HG03175 (cell line): ENCODE data around the gene HDDC3.

Experiments used
- ATAC-seq: cut with Tn5 transposase; IDR thresholded peaks from one replicate; pipeline ENCODE4 v1.9.1; 2021; ENCODE audit warnings: mild to moderate bottlenecking, moderate library complexity; ENCODE audit not compliant: unreplicated experiment

Gene HDDC3

GRCh38 chr15:90954712-90955623 lies 22.6 kb upstream of the HDDC3 start, which contains the start of gene RCCD1:
RCCD1 (plus strand) TSS chr15:90954884; CDS start chr15:90956735, 1,851 bp downstream.
- ATAC-seq: peak; percentile 95

DNA sequence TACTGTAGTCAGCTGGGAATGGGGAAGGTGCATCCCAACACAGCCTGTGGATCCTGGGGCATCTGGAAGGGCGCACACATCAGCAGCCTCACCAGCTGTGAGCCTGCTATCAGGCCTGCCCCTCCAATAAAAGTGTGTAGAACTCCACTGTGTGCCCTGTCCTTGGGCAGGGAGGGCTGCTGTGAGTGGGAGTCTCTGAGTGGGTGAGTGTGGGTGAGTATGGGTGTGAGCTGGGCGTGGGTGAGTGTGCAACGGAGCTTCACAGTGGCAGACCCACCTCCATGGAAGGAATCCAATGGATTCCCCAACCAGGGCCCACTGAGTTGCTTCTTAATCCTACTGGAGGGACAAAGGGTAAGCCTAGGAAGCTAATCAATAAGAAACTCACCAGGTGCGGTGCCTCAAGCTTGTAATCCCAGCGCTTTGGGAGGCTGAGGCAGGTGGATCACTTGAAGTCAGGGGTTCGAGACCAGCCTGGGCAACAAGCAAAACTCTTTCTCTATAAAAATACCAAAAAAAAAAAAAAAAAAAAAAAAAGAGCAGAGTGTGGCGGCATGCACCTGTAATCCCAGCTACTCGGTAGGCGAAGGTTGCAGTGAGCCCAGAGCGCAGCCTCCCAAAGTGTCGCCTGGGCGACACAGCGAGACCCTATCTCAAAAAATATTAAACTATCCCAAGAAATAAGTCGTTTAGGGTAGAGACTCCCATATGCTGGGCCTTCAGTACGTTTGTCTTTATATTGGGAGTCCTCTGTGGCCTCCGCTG lies 21.8 kb upstream of the HDDC3 start:
- no peak for ATAC-seq

- ATAC-seq: no peak
These were observed 20.7 kb upstream of the HDDC3 start for GRCh38 chr15:90952901-90953677.

DNA sequence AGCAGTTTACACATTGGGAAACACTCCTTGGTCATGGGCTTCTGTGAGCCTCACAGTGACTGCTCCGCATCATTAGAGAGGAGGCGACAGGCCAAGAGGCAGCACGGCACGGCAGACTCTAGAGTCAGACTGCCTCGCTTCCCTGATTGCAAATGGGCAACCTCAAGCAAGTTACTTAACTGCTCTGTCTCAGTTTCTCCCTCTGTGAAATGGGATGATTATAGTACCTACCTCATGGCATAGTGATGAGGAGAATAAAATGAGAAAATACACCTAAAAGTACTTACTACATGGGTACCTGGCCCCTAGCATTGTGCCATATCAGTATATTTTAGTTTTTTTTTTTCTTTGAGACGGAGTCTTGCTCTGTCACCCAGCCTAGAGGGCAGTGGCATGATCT lies 18.3 kb upstream of the HDDC3 start:
- no peak for ATAC-seq

DNA sequence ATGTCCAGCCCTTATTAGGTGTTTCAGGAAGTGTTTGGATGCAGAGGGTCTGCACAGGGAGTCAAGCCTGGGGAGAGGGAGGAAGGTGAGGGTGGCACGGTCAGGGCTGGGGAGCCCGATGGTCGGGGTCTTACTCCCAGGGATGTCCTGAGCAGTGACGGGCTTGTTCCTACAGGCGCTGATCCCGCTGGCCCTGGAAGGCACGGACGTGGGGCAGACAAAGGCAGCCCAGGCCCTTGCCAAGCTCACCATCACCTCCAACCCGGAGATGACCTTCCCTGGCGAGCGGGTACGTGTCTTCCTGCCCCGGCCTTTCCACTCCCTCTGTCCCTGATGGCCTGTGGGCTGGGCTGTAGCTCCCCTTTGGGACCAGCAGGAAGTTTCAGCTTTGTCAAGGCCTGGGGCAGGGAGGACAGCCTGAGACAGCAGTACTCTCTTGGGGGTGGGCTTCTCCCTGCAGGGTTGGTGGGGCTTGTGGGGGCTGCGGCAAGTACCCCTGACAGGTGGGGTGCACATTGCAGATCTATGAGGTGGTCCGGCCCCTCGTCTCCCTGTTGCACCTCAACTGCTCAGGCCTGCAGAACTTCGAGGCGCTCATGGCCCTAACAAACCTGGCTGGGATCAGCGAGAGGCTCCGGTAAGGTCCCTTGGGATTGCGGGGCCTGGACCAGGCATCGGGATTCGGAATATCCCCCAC lies 17.8 kb upstream of the HDDC3 start:
- no peak for ATAC-seq

DNA sequence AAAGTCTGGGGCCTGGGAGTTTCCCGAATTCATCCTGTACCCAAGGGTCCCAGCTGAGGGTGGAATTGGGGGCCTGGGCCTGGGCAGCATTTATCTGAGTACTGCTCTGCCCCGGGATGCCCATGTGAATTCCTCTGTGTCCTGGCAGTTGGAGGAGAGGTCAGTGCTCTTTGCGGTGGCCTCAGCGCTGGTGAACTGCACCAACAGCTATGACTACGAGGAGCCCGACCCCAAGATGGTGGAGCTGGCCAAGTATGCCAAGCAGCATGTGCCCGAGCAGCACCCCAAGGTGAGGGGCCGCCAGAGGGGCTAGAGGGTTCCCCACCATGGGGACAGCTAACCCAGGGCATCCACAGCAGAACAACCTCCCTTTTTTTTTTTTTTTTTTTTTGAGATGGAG lies 16.2 kb upstream of the HDDC3 start:
- ATAC-seq: no peak

GRCh38 chr15:90947577-90948357 lies 15.4 kb upstream of the HDDC3 start:
- no peak for ATAC-seq

- ATAC-seq: no peak
These were observed 14.7 kb upstream of the HDDC3 start for GRCh38 chr15:90946941-90947576.

- ATAC-seq: no peak
These were observed 14.2 kb upstream of the HDDC3 start for GRCh38 chr15:90946538-90946937.

DNA sequence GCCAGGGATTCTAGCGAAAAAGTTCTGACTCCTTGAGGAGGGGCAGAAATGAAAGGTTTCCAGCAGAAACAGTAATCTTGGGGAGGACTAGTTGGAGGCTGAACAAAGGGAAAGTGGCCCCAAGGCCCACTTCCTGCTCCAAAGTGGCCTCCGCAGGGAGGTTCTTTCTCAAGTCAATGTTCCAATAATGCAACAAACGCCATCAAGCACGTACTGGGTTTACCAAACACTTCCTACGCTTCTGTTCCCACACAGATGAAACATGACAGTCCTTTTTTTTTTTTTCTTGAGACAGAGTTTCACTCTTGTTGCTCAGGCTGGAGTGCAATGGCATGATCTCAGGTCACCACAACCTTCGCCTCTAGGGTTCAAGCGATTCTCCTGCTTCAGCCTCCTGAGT lies 12.7 kb upstream of the HDDC3 start:
- ATAC-seq: no peak

DNA sequence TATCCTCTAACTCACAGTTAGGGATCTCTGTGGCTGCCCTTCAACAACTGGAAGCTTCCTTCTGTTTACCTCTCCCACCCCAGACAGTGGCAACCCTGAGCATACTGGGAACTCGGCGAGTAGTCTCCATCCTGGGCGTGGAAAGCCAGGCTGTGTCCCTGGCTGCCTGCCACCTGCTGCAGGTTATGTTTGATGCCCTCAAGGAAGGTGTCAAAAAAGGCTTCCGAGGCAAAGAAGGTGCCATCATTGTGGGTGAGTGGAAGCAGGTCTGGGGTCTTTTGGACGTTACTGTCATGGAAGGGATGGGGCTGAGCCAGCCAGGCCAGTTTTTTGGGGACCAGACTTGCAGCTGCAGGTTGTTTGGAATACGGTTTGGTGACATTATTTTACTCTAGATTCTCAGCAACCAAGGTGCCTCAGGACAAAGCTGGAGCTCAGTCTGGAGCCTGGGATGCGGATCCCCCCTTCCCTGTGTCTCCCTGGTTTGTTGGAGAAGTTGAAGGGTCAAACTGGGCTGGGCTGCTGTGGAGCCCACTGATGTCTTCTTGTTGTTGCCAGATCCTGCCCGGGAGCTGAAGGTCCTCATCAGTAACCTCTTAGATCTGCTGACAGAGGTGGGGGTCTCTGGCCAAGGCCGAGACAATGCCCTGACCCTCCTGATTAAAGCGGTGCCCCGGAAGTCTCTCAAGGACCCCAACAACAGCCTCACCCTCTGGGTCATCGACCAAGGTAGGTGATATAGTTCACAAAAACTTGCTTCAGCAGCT lies 10.2 kb upstream of the HDDC3 start:
- no peak for ATAC-seq

DNA sequence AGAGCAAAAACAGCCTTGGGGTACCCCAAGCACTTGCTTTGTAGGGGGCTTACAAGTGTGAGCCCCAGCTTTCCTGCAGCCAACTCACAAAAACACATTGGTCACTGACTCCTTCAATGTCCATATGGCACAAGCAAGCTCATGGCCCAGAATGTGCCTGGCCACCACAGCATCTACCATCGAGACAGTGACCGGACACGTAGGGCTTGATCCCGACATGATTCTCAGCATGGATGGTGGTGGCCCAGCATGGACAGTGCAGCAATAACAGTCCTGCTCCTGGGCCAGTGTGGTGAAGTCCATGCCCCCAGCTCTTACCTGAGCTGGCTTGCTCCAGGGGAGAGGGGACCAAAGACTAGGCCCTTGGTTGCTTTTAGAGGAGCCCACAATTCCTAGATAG lies 8.7 kb upstream of the HDDC3 start:
- ATAC-seq: no peak

DNA sequence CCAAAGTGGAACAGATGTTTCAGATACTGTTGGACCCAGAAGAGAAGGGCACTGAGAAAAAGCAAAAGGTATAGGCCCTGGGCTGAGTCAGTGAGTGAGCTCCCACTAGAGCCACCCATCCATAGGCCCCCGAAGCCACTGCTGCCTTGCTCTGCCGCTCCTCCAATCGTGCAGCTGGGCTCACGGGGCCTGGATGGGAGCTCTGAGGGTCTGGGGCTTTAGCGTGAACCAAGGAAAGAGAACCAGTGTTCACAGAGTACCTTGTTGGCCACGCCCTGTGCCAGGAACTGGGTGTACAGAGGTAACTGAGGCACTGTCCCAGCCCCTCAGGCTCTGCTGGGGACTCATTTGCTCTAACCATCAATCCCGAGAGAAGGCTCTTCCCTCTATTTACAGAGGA lies 7.4 kb upstream of the HDDC3 start:
- no peak for ATAC-seq

GRCh38 chr15:90938261-90938660 lies 5.9 kb upstream of the HDDC3 start:
- ATAC-seq: no peak

GRCh38 chr15:90936823-90937222 lies 4.5 kb upstream of the HDDC3 start:
- no peak for ATAC-seq

- ATAC-seq: peak; percentile 67
These were observed 2.8 kb upstream of the HDDC3 start, which contains the start of gene UNC45A for GRCh38 chr15:90934949-90935751. UNC45A (plus strand) TSS chr15:90935285; CDS start chr15:90935325, 40 bp downstream.

- ATAC-seq: peak; percentile 28
These were observed 2.1 kb upstream of the HDDC3 start for GRCh38 chr15:90934256-90934948.
